Transverse colon (tissue), 4 donors: ENCODE measurements around the gene PLEKHA3. TPM values are rescaled to one million over a fixed set of nuclear protein-coding genes. Genes with fewer than 3 reads are reported as not detected.
"Not testable (repeated sequence)": the region's sequence is repeated elsewhere in the genome, so short reads cannot be mapped to it uniquely, and the experiment has no call there.

Source experiments
- DNase-seq: peaks from one replicate; pipeline ENCODE4 v3.0.0-alpha.2; 2019
- H3K27ac ChIP-seq, 4 donors: fragments of 200-600 bp; sonication (generic); 2 replicates each; pipeline ENCODE4 v1.5.1; 2016 to 2018; ENCODE audit warnings: inconsistent platforms in 4 of 4
- H3K27me3 ChIP-seq: fragments of 200-600 bp; sonication (generic); 2 replicates; pipeline ENCODE4 v1.5.1; 2017; ENCODE audit warnings: inconsistent platforms
- H3K36me3 ChIP-seq, 4 donors: fragments of 200-600 bp; sonication (generic); 2 replicates each; pipeline ENCODE4 v1.5.1; 2017 to 2019; ENCODE audit warnings: inconsistent platforms in 4 of 4
- H3K4me1 ChIP-seq, 4 donors: fragments of 200-600 bp; sonication (generic); 2 replicates each; pipeline ENCODE4 v1.5.1; 2017 to 2020; ENCODE audit warnings: inconsistent platforms in 4 of 4
- H3K4me3 ChIP-seq, 4 donors: fragments of 200-600 bp; sonication (generic); 1 replicate in 1 of 4; 2 replicates in 3 of 4; pipeline versions ENCODE4 v1.5.1 to v1.6.1; 2017 to 2019; ENCODE audit warnings: inconsistent platforms in 4 of 4
- H3K9me3 ChIP-seq, 2 donors: fragments of 200-600 bp; sonication (generic); 2 replicates each; pipeline ENCODE4 v1.5.1; 2017 to 2019; ENCODE audit warnings: inconsistent platforms in 2 of 2
- EP300 ChIP-seq: sonication (generic); formaldehyde crosslinking; IDR thresholded peaks from one replicate; pipeline ENCODE4 v1.6.1; 2017; ENCODE audit warnings: antibody characterized with exemption, low read depth
- POLR2A ChIP-seq: fragments of 450-650 bp; IDR thresholded peaks from one replicate; pipeline ENCODE4 v1.6.1; 2016; ENCODE audit warnings: antibody characterized with exemption, mild to moderate bottlenecking, moderate library complexity
- POLR2AphosphoS5 ChIP-seq, 3 donors: sonication (generic); formaldehyde crosslinking; IDR thresholded peaks; one replicate each; pipeline ENCODE4 v1.6.1; 2016; ENCODE audit warnings: antibody characterized with exemption in 3 of 3
- WGBS, 2 donors: methylation state at CpG; one replicate each; pipeline ENCODE4 v1.1.5; 2018; ENCODE audit warnings: low coverage in 1 of 2; 5-methylcytosine and 5-hydroxymethylcytosine counted together
- in situ Hi-C, 4 donors: fragments of 200-750 bp; cut with MboI; loops; one replicate each; pipeline versions ENCODE4 v1.15.0 to v1.15.1; 2017; ENCODE audit warnings: low sequenced_read_pairs in 3 of 4, low pct_ligation_motif_present in 1 of 4, low pct_unique_long_range_greater_than_20kb in 1 of 4
- intact Hi-C: fragments of 100-400 bp; cut with DNase I; formaldehyde crosslinking; loops from one replicate; pipeline ENCODE4 v1.15.1; 2023; ENCODE audit warnings: low total_unique reads
- total RNA-seq, 4 donors: library from RNA; depleted of rRNA; stranded (reverse); fragments of >200 nt; gene quantifications; one replicate each; pipeline ENCODE4 v1.1.0, GENCODE V29; 2016
- TF ChIP-seq, protein P1 (sequence below), 5 experiments: fragments of 200-600 bp in 3 of 5; fragments of 450-650 bp in 2 of 5; sonication (generic) in 3 of 5; IDR thresholded peaks; 1 replicate in 2 of 5; 2 replicates in 3 of 5; pipeline ENCODE4 v1.5.1; 2016 to 2017; ENCODE audit warnings: antibody characterized with exemption in 5 of 5, inconsistent platforms in 3 of 5, mild to moderate bottlenecking in 2 of 5, moderate library complexity in 1 of 5

PLEKHA3 gene
- total RNA-seq, 4 donors from 2014 or later: 8.2 to 83.2 (median 11.0) TPM

DNA sequence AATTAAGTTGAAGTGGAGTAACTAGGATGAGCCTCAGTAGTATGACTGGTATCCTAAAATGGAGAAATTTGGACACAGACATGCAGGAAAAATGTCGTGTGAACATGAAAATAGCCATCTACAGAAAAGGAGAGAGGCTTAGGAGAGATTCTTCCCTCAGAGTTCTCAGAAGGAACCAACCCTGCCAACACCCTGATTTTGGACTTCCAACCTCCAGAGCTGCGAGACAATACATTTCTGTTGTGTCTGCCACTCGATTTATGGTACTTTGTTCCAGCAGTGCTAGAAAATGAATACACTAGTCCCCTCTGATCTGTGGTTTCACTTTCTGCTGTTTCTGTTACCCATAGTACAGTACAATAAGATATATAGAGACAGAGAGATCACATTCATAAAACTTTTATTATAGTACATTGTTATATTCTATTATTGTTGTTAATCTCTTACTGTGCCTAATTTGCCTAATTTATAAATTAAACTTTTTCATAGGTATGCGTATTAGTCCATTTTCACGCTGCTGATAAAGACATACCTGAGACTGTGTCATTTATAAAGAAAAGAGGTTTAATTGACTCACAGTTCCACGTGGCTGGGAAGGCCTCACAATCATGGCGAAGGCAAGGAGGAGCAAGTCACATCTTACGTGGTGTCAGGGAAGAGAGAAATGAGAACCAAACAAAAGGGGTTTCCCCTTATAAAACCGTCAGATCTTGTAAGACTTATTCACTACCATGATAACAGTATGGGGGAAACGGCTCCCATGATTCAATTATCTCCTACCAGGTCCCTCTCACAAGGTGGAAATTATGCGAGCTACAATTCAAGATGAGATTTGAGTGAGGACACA is 41.3 kb downstream of the PLEKHA3 start:
- H3K27me3 ChIP-seq: no peaks in the 10 kb centered on the region
- H3K4me1 ChIP-seq: peaks cover 0 to 15% (median 11%) of the 10 kb centered on the region in 4 donors
- peaks cover 0 to 11% (median 0%) of the 10 kb centered on the region in 4 donors for H3K36me3 ChIP-seq
- in situ Hi-C loops: no loop called here
- H3K9me3 ChIP-seq: no peaks in the 10 kb centered on the region
- intact Hi-C loops: no loop called here
- H3K4me3 ChIP-seq: no peak overlapping the region
- 78 to 80% methylated on average over 9 to 11 of the region's 11 CpGs for WGBS, 2 donors
- TF ChIP-seq EP300: no peak
- TF ChIP-seq POLR2A: no peak
- TF ChIP-seq, protein P1, sequence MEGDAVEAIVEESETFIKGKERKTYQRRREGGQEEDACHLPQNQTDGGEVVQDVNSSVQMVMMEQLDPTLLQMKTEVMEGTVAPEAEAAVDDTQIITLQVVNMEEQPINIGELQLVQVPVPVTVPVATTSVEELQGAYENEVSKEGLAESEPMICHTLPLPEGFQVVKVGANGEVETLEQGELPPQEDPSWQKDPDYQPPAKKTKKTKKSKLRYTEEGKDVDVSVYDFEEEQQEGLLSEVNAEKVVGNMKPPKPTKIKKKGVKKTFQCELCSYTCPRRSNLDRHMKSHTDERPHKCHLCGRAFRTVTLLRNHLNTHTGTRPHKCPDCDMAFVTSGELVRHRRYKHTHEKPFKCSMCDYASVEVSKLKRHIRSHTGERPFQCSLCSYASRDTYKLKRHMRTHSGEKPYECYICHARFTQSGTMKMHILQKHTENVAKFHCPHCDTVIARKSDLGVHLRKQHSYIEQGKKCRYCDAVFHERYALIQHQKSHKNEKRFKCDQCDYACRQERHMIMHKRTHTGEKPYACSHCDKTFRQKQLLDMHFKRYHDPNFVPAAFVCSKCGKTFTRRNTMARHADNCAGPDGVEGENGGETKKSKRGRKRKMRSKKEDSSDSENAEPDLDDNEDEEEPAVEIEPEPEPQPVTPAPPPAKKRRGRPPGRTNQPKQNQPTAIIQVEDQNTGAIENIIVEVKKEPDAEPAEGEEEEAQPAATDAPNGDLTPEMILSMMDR (IDR thresholded peaks at IDR 0.05): no peak
- no peak for TF ChIP-seq POLR2AphosphoS5 (IDR thresholded peaks at IDR 0.05)
- H3K27ac ChIP-seq: no peak overlapping the region
- DNase-seq: no peak

DNA sequence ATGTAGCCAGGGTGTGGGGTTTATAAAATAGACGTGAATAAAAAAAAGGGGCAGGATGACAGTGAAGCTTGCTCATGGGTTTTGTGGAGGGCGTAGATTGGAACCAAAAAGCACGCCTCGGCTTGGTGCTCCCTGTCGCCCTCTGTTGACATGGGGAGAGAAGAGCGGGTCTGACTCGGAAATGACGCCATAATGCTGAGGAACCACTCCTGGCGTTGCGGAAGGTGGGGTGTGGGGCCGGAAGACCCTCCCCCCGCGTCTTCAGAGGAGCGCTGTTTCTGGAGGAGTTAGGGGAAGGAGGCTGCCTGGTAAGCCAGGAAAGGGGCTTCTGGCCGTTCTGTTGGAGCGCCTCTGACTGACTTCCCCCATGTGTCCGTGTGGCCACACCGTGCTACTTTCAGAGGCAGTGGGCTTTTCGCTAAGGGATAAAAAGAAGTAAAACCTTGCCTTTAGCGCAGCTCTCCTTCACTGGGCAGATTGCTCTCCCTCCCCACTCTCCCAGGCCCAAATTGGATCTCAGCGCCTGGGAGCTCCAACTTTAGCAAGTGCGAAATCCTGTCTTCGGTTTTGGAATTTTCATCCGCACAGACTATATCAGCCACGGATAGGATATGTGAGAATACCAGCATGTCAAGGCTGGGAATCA is 42.8 kb downstream of the PLEKHA3 start:
- Histone ChIP-seq H3K27ac (peak overlapping the region; percentile 72 to 81 (median 73)), H3K36me3 (peaks cover 0 to 9% (median 0%) of the 10 kb centered on the region in 4 donors), H3K4me3 (peak overlapping the region; percentile 46 to 61 (median 57)), H3K9me3 (no peaks in the 10 kb centered on the region), H3K27me3 (no peaks in the 10 kb centered on the region), H3K4me1 (peaks cover 0 to 15% (median 11%) of the 10 kb centered on the region in 4 donors)
- 31 to 32% methylated on average over 8 to 25 of the region's 25 CpGs for WGBS, 2 donors
- no peak for TF ChIP-seq EP300
- TF ChIP-seq POLR2A: peak; percentile 46
- TF ChIP-seq POLR2AphosphoS5 (IDR thresholded peaks at IDR 0.05): peak; percentile 30 to 60 (median 56)
- TF ChIP-seq, protein P1 (IDR thresholded peaks at IDR 0.05): peak; percentile 55 to 68 (median 58)
- peak; percentile 80 for DNase-seq
- in situ Hi-C loops (no loop called here), intact Hi-C loops (no loop called here)

GRCh38 chr2:178523596-178524134 is 43.4 kb downstream of the PLEKHA3 start:
- Histone ChIP-seq H3K36me3 (peaks cover 0 to 4% (median 0%) of the 10 kb centered on the region in 4 donors), H3K9me3 (no peaks in the 10 kb centered on the region)
- 43% methylated on average over 8 of the region's 8 CpGs; no CpG with 5 or more reads in 1 of the 2 donors for WGBS, 2 donors

GRCh38 chr2:178525010-178525409 is 44.8 kb downstream of the PLEKHA3 start:
- DNase-seq, intact Hi-C loops, H3K27me3 ChIP-seq, H3K9me3 ChIP-seq, H3K36me3 ChIP-seq, H3K27ac ChIP-seq, H3K4me3 ChIP-seq, in situ Hi-C loops: not testable (repeated sequence)
- WGBS, 2 donors: 86 to 96% methylated on average over 4 to 5 of the region's 5 CpGs
- H3K4me1 ChIP-seq: peaks cover 0 to 15% (median 11%) of the 10 kb centered on the region in 4 donors

More at GRCh38 chr2:178523596-178524134, 43.4 kb downstream of the PLEKHA3 start:
- intact Hi-C loops (no loop called here), in situ Hi-C loops (no loop called here)
- TF ChIP-seq, protein P1 (IDR thresholded peaks at IDR 0.05): no peak
- TF ChIP-seq POLR2AphosphoS5 (IDR thresholded peaks at IDR 0.05): no peak
- TF ChIP-seq EP300: no peak
- TF ChIP-seq POLR2A: no peak
- Histone ChIP-seq H3K27ac (peak overlapping the region; percentile 72 to 81 (median 73)), H3K27me3 (no peaks in the 10 kb centered on the region), H3K4me1 (peaks cover 0 to 15% (median 11%) of the 10 kb centered on the region in 4 donors), H3K4me3 (peak overlapping the region; percentile 46 to 61 (median 57))
- DNase-seq: no peak

GRCh38 chr2:178525460-178525859 is 45.2 kb downstream of the PLEKHA3 start:
- H3K27me3 ChIP-seq, intact Hi-C loops, H3K27ac ChIP-seq, H3K36me3 ChIP-seq, in situ Hi-C loops, DNase-seq, H3K4me3 ChIP-seq, H3K9me3 ChIP-seq: not testable (repeated sequence)
- peaks cover 0 to 15% (median 11%) of the 10 kb centered on the region in 4 donors for H3K4me1 ChIP-seq
- WGBS, 2 donors: 76 to 80% methylated on average over 1 of the region's 1 CpG
